Bronchial epithelial cell (primary cell): Measurements from ENCODE around the gene TRRAP. TPM values are rescaled to one million over a fixed set of nuclear protein-coding genes. Genes with fewer than 3 reads are reported as not detected.

ENCODE experiments used
- DNase-seq: peaks from one replicate; pipeline ENCODE4 v3.0.0-alpha.2; 2010; ENCODE audit warnings: low read depth
- FAIRE-seq: peaks from 2 replicates; lab custom pipeline; 2011; peaks lifted over from hg19 to GRCh38; lab: Jason Lieb, UNC
- H3K27me3 ChIP-seq: 2 replicates; pipeline ENCODE4 v1.5.1; 2011; ENCODE audit warnings: low read length; ENCODE audit not compliant: control insufficient read depth, insufficient read depth
- H3K36me3 ChIP-seq: 2 replicates; pipeline ENCODE4 v1.5.1; 2011; ENCODE audit warnings: low read length; ENCODE audit not compliant: control insufficient read depth, insufficient read depth
- H3K4me3 ChIP-seq: 2 replicates; pipeline ENCODE4 v1.5.1; 2011; ENCODE audit warnings: mild to moderate bottlenecking, low read depth, low read length, control low read depth
- CTCF ChIP-seq: IDR thresholded peaks from 2 replicates; pipeline ENCODE4 v1.5.1; 2011; ENCODE audit warnings: mild to moderate bottlenecking, moderate library complexity, low read length, control low read depth, inconsistent platforms; ENCODE audit not compliant: insufficient read depth, severe bottlenecking
- total RNA-seq: library from RNA; depleted of rRNA; stranded (reverse); fragments of >200 nt; gene quantifications from 2 replicates; pipeline ENCODE4 v1.2.1, GENCODE V29; 2014

TRRAP gene
- total RNA-seq, 1 donor from 2014 or later = 8.2 TPM

GRCh38 chr7:98927125-98927524 is 48.8 kb downstream of the TRRAP start:
- H3K27me3 ChIP-seq = no peaks in the 10 kb centered on the region
- no peak overlapping the region for H3K4me3 ChIP-seq
- no peak for FAIRE-seq
- H3K36me3 ChIP-seq = peaks cover 27% of the 10 kb centered on the region
- TF ChIP-seq CTCF = no peak
- DNase-seq = no peak

GRCh38 chr7:98930464-98930863 is 52.1 kb downstream of the TRRAP start:
- TF ChIP-seq CTCF = no peak
- no peak overlapping the region for H3K4me3 ChIP-seq
- no peak for FAIRE-seq
- no peaks in the 10 kb centered on the region for H3K27me3 ChIP-seq
- peaks cover 30% of the 10 kb centered on the region for H3K36me3 ChIP-seq
- DNase-seq = no peak

GRCh38 chr7:98930921-98931320 is 52.6 kb downstream of the TRRAP start:
- Histone ChIP-seq H3K27me3 (no peaks in the 10 kb centered on the region), H3K36me3 (peaks cover 29% of the 10 kb centered on the region), H3K4me3 (no peak overlapping the region)
- no peak for TF ChIP-seq CTCF
- DNase-seq (peak; percentile 10), FAIRE-seq (no peak)

GRCh38 chr7:98933321-98933720 is 55.0 kb downstream of the TRRAP start:
- FAIRE-seq (no peak), DNase-seq (no peak)
- Histone ChIP-seq H3K27me3 (no peaks in the 10 kb centered on the region), H3K36me3 (peaks cover 26% of the 10 kb centered on the region), H3K4me3 (no peak overlapping the region)
- TF ChIP-seq CTCF = no peak

GRCh38 chr7:98934267-98934666 is 55.9 kb downstream of the TRRAP start:
- H3K36me3 ChIP-seq = peaks cover 26% of the 10 kb centered on the region
- DNase-seq (no peak), FAIRE-seq (no peak)
- H3K27me3 ChIP-seq = no peaks in the 10 kb centered on the region
- no peak for TF ChIP-seq CTCF
- no peak overlapping the region for H3K4me3 ChIP-seq

GRCh38 chr7:98935811-98936210 is 57.5 kb downstream of the TRRAP start:
- no peaks in the 10 kb centered on the region for H3K27me3 ChIP-seq
- DNase-seq (no peak), FAIRE-seq (no peak)
- H3K4me3 ChIP-seq = no peak overlapping the region
- TF ChIP-seq CTCF = no peak
- peaks cover 24% of the 10 kb centered on the region for H3K36me3 ChIP-seq
